Peyer's patch (tissue), 4 donors: ENCODE data around the gene ARSI. TPM values are rescaled to one million over a fixed set of nuclear protein-coding genes. Genes with fewer than 3 reads are reported as not detected.

ENCODE experiments used
- DNase-seq, 3 donors: peaks; one replicate each; pipeline ENCODE4 v3.0.0-alpha.2; 2017 to 2019
- H3K27ac ChIP-seq, 4 donors: fragments of 200-600 bp; sonication (generic); one replicate each; pipeline ENCODE4 v1.5.1; 2016 to 2019
- H3K27me3 ChIP-seq, 2 donors: fragments of 200-600 bp; sonication (generic); one replicate each; pipeline ENCODE4 v1.5.1; 2019
- H3K36me3 ChIP-seq, 3 donors: fragments of 200-600 bp; sonication (generic); one replicate each; pipeline ENCODE4 v1.5.1; 2016 to 2019
- H3K4me1 ChIP-seq, 4 donors: fragments of 200-600 bp; sonication (generic); one replicate each; pipeline ENCODE4 v1.5.1; 2016 to 2019
- H3K4me3 ChIP-seq, 4 donors: fragments of 200-600 bp; sonication (generic); 1 replicate in 3 of 4; 2 replicates in 1 of 4; pipeline ENCODE4 v1.5.1; 2016 to 2019; ENCODE audit warnings: mild to moderate bottlenecking in 1 of 4
- H3K9me3 ChIP-seq, 4 donors: fragments of 200-600 bp; sonication (generic); one replicate each; pipeline ENCODE4 v1.5.1; 2016 to 2019; ENCODE audit warnings: mild to moderate bottlenecking in 1 of 4
- POLR2A ChIP-seq, 2 donors: fragments of 450-650 bp; IDR thresholded peaks; one replicate each; pipeline ENCODE4 v1.5.1; 2017; ENCODE audit warnings: antibody characterized with exemption in 2 of 2, mild to moderate bottlenecking in 2 of 2, moderate library complexity in 2 of 2
- total RNA-seq, 4 donors: library from RNA; depleted of rRNA; stranded (reverse); fragments of >200 nt; gene quantifications; one replicate each; pipeline ENCODE4 v1.1.0, GENCODE V29; 2016
- TF ChIP-seq, protein P1 (sequence below), 6 experiments: fragments of 450-650 bp in 4 of 6; fragments of 200-600 bp in 2 of 6; sonication (generic) in 1 of 6; IDR thresholded peaks; one replicate each; pipeline ENCODE4 v1.5.1; 2017 to 2019; ENCODE audit warnings: antibody characterized with exemption in 6 of 6, mild to moderate bottlenecking in 3 of 6, moderate library complexity in 1 of 6

ARSI gene
- total RNA-seq, 4 donors from 2014 or later, result not detected

DNA sequence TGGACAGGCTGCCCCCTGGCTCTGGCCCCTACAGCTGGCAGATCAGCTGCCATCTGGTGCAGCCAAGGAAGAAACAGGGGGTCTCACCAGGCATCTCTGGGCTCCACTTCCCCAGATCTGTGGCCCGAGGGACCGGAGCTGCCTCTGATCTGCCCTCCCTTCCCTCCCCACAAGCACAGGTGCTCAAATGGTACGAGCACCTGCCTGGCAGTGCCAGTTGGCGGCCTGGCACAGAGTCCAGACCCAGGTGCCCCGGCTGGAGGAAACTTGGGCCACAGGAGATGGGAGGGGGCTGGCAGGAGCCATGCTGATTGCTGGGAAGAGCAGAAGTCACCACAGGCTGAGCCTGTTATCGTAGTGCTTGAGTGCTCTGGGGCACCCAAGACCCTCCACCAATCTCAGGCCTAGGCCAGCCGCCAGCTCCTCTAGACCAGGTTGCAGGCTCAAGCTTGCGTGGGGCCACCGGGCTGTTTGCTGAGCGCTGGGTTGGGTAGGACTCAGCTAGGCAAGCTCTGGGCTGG is 8.1 kb downstream of the ARSI start:
- Histone ChIP-seq H3K27ac (no peak overlapping the region), H3K27me3 (no peaks in the 10 kb centered on the region), H3K9me3 (no peaks in the 10 kb centered on the region), H3K36me3 (no peaks in the 10 kb centered on the region), H3K4me1 (peaks cover 0 to 9% (median 2%) of the 10 kb centered on the region in 4 donors), H3K4me3 (no peak overlapping the region)
- peak in 1 of 3 donors; percentile 44 for DNase-seq
- no peak for TF ChIP-seq POLR2A (IDR thresholded peaks at IDR 0.05)

GRCh38 chr5:150293091-150293941 is 9.4 kb downstream of the ARSI start:
- no peak overlapping the region for H3K27ac ChIP-seq

DNA sequence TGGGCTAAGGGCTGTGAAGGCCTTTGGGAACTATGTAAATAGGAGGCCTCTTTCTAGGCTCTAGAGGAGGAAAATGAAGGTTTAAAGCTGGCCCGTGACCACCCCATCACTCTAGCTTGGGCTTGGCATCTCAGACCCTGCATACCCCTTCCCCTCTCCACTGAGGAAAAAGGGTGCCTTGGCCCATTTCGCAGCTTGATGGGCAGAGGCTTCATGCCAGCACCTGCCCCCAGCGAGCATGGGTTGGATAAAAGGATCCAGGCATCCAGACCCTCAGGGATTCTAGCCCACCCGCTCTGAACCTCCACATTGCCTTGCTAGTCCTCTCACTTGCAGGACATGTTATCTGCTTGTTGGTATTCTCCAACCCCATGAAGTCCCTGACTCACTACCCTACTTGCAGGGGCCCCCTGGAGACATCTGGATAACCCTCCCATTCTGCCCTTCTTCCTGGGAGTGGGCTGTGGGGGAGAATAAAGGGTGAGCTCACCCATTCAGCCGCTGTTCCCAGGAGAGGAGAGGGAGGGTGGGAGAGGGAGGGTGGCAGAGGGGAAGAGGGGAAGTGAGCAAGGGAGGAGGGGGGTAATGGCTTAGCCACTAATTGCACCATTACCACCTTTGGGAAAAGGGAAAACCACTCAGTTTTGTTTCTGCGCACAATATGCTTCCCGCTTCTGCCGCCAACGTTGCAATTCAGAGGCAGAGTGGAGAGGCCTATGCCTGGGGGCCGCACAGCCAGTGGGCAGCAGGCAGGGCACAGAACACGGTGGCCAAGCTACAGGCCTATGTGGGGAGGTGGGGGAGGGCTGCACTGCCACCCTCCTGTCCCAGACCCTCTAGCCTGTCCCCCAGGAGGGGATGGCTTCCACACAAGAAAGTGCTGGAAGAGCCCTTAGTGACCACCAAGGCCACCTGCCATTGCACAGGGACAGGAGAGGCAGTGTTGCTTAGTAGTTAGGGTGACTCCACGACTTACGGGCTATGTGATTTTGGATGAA is 11.0 kb downstream of the ARSI start:
- H3K36me3 ChIP-seq, result no peaks in the 10 kb centered on the region
- peak in 1 of 3 donors; percentile 35 for DNase-seq
- H3K9me3 ChIP-seq, result no peaks in the 10 kb centered on the region
- H3K4me3 ChIP-seq, result no peak overlapping the region
- H3K4me1 ChIP-seq, result peaks cover 0 to 9% (median 2%) of the 10 kb centered on the region in 4 donors
- H3K27me3 ChIP-seq, result no peaks in the 10 kb centered on the region
- TF ChIP-seq POLR2A (IDR thresholded peaks at IDR 0.05), result no peak
- TF ChIP-seq, protein P1, sequence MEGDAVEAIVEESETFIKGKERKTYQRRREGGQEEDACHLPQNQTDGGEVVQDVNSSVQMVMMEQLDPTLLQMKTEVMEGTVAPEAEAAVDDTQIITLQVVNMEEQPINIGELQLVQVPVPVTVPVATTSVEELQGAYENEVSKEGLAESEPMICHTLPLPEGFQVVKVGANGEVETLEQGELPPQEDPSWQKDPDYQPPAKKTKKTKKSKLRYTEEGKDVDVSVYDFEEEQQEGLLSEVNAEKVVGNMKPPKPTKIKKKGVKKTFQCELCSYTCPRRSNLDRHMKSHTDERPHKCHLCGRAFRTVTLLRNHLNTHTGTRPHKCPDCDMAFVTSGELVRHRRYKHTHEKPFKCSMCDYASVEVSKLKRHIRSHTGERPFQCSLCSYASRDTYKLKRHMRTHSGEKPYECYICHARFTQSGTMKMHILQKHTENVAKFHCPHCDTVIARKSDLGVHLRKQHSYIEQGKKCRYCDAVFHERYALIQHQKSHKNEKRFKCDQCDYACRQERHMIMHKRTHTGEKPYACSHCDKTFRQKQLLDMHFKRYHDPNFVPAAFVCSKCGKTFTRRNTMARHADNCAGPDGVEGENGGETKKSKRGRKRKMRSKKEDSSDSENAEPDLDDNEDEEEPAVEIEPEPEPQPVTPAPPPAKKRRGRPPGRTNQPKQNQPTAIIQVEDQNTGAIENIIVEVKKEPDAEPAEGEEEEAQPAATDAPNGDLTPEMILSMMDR (IDR thresholded peaks at IDR 0.05), result no peak
- no peak overlapping the region for H3K27ac ChIP-seq

More at GRCh38 chr5:150293091-150293941, 9.4 kb downstream of the ARSI start:
- no peak overlapping the region for H3K4me3 ChIP-seq
- no peaks in the 10 kb centered on the region for H3K27me3 ChIP-seq
- no peak for TF ChIP-seq POLR2A (IDR thresholded peaks at IDR 0.05)
- TF ChIP-seq, protein P1 (IDR thresholded peaks at IDR 0.05), result no peak
- H3K9me3 ChIP-seq, result no peaks in the 10 kb centered on the region
- no peaks in the 10 kb centered on the region for H3K36me3 ChIP-seq
- peak in 1 of 3 donors; percentile 37 for DNase-seq
- H3K4me1 ChIP-seq, result peaks cover 0 to 9% (median 2%) of the 10 kb centered on the region in 4 donors

DNA sequence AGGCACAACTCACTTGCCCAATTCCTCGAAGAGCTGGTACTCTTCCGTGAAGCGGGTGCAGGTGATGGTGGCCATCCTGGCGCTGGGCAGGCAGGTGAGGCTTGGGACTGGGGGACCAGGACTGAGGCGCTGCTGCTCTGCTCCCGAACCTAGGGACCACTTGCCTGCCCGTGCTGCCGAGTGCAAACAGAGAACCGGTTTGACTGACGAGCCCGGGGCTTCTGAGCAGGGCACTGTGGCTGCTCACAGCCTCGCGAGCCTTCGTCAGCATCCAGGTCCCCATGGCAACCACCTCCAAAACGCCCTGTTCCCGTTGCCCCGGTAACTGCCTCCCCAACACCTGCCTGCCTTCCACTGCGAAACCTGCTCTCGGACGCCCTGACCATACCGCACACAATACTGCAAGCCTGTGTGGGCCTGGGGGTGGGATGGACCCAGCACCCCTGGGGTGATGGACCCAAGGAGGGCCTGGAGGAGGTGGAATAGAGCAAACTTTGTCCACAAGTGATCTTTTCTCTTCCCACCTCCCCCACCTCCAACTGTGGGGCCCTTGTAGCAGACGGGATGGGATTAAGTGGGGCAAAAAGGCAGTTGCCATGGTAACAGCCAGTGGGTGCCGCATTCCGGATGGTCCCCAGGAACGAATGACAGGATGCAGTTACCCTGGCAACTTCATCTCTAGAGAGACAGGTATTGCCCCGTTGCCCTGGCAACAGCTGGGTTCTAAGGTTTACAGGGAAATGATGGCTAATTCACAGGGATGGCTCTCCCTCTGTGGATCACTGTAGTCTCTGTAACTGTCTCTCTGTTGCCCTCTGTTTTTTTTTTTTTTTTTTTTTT is 12.9 kb downstream of the ARSI start, which contains the start of gene CAMK2A:
Gene CAMK2A, minus strand, starts transcription at position 223 of the 840 bp plus-strand sequence. Its CDS starts 148 bp downstream, at position 75.
- no peak within 1 kb of the TSS for H3K4me3 ChIP-seq
- DNase-seq, result peak in 1 of 3 donors; percentile 39
- TF ChIP-seq POLR2A (IDR thresholded peaks at IDR 0.05), result no peak
- TF ChIP-seq, protein P1 (IDR thresholded peaks at IDR 0.05), result no peak
- no peak within 1 kb of the TSS for H3K27ac ChIP-seq
- no peaks in the 10 kb centered on the region for H3K27me3 ChIP-seq
- H3K36me3 ChIP-seq, result no peaks in the 10 kb centered on the region
- H3K9me3 ChIP-seq, result no peaks in the 10 kb centered on the region
- peaks cover 0 to 2% (median 0%) of the 10 kb centered on the region in 4 donors for H3K4me1 ChIP-seq

DNA sequence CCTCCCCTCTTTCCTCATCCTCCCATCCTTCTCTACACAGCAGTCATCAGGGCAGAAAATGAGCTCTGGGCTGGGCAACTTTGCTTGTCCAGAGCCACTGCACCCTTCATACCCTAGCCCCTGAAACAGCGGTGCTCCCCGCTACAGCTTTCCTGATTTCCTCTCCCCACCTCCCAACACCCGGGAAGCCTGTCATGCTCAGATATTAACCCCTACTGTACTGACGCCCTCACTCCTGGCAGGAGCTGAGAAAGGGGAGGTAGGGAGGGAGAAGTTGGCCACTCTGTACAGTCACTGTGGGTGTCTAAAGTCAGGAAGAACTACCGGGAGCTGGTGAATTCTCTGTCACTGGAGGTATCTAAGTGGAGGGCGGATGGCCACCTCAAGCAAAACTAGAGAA is 13.9 kb downstream of the ARSI start:
- H3K36me3 ChIP-seq, result no peaks in the 10 kb centered on the region
- no peaks in the 10 kb centered on the region for H3K27me3 ChIP-seq
- no peaks in the 10 kb centered on the region for H3K9me3 ChIP-seq
- DNase-seq, result no peak
- H3K4me1 ChIP-seq, result no peaks in the 10 kb centered on the region
- no peak overlapping the region for H3K27ac ChIP-seq
- no peak overlapping the region for H3K4me3 ChIP-seq
- TF ChIP-seq, protein P1 (IDR thresholded peaks at IDR 0.05), result no peak
- no peak for TF ChIP-seq POLR2A (IDR thresholded peaks at IDR 0.05)
